H1 (cell line): ENCODE measurements around the gene LEMD1. TPM values are rescaled to one million over a fixed set of nuclear protein-coding genes. Genes with fewer than 3 reads are reported as not detected.

Experiments used
- CTCF ChIA-PET: fragments of 300-600 bp; sonication (Branson Sonifier 250); formaldehyde crosslinking; loops from one replicate; lab custom pipeline; 2021; ENCODE audit not compliant: partially characterized antibody; lab: Charles Lee
- POLR2A ChIA-PET: fragments of 300-600 bp; sonication (Branson Sonifier 250); formaldehyde crosslinking; loops from one replicate; lab custom pipeline; 2021; ENCODE audit warnings: inconsistent platforms; ENCODE audit not compliant: partially characterized antibody; lab: Charles Lee
- DNase-seq, 2 experiments: peaks; one replicate each; pipeline versions ENCODE4 v3.0.0 to v3.0.0-alpha.2; 2010 to 2022; ENCODE audit warnings: low spot score in 2 of 2, low read depth in 1 of 2, mixed read lengths in 1 of 2
- FAIRE-seq: peaks from 2 replicates; lab custom pipeline; 2011; peaks lifted over from hg19 to GRCh38; lab: Jason Lieb, UNC
- H2AFZ ChIP-seq: 2 replicates; pipeline ENCODE4 v1.8.1; 2012; ENCODE audit warnings: low read length, inconsistent platforms
- H2AK5ac ChIP-seq: 2 replicates; pipeline ENCODE4 v1.6.1; 2013; ENCODE audit warnings: low read depth, low read length
- H2BK120ac ChIP-seq: replicated peaks from 2 replicates; pipeline ENCODE3; 2013; ENCODE audit warnings: low read depth, low read length, inconsistent platforms
- H2BK12ac ChIP-seq: 2 replicates; pipeline ENCODE4 v1.6.1; 2013; ENCODE audit warnings: low read depth, low read length
- H2BK15ac ChIP-seq: 2 replicates; pipeline ENCODE4 v1.6.1; 2013; ENCODE audit warnings: low read length
- H2BK20ac ChIP-seq: 2 replicates; pipeline ENCODE4 v1.6.1; 2013; ENCODE audit warnings: low read length
- H2BK5ac ChIP-seq: 2 replicates; pipeline ENCODE4 v1.6.1; 2013; ENCODE audit warnings: low read depth, low read length
- H3K14ac ChIP-seq: 2 replicates; pipeline ENCODE4 v1.6.1; 2013; ENCODE audit warnings: inconsistent platforms; ENCODE audit not compliant: insufficient read length
- H3K18ac ChIP-seq: 2 replicates; pipeline ENCODE4 v1.6.1; 2013; ENCODE audit warnings: low read length; ENCODE audit errors: extremely low read depth
- H3K23ac ChIP-seq: 2 replicates; pipeline ENCODE4 v1.6.1; 2013; ENCODE audit warnings: inconsistent platforms; ENCODE audit not compliant: insufficient read length
- H3K23me2 ChIP-seq: 2 replicates; pipeline ENCODE4 v1.6.1; 2013; ENCODE audit warnings: low read depth, low read length
- H3K27ac ChIP-seq: 2 replicates; pipeline ENCODE4 v1.6.1; 2011; ENCODE audit warnings: low read depth, low read length, inconsistent platforms
- H3K27me3 ChIP-seq, 4 experiments: replicated peaks in 1 of 4; 1 replicate in 1 of 4; 2 replicates in 3 of 4; pipeline versions ENCODE4 v1.6.1 to v1.8.1; 2011 to 2013; ENCODE audit warnings: low read length in 3 of 4, mild to moderate bottlenecking in 3 of 4, inconsistent platforms in 2 of 4, mixed read lengths in 2 of 4, moderate library complexity in 1 of 4; ENCODE audit not compliant: control insufficient read depth in 3 of 4, insufficient read depth in 3 of 4; ENCODE audit errors: extremely low read depth in 1 of 4
- H3K36me3 ChIP-seq, 4 experiments: 2 replicates each; pipeline versions ENCODE4 v1.6.1 to v1.8.1; 2011 to 2013; ENCODE audit warnings: mild to moderate bottlenecking in 4 of 4, low read length in 3 of 4, moderate library complexity in 2 of 4, control low read depth in 1 of 4, inconsistent platforms in 1 of 4; ENCODE audit not compliant: insufficient read depth in 4 of 4, control insufficient read depth in 2 of 4
- H3K4ac ChIP-seq: replicated peaks from 2 replicates; pipeline ENCODE3; 2013; ENCODE audit warnings: low read length, low read depth, mixed read lengths, inconsistent platforms; ENCODE audit not compliant: insufficient read length
- H3K4me1 ChIP-seq, 4 experiments: replicated peaks in 1 of 4; 1 replicate in 1 of 4; 2 replicates in 3 of 4; pipeline versions ENCODE4 v1.6.1 to v1.8.1; 2011 to 2013; ENCODE audit warnings: low read length in 3 of 4, inconsistent platforms in 2 of 4, mixed read lengths in 1 of 4; ENCODE audit not compliant: insufficient read depth in 4 of 4, control insufficient read depth in 3 of 4
- H3K4me2 ChIP-seq, 2 experiments: 2 replicates each; pipeline versions ENCODE4 v1.6.1 to v1.8.1; 2011 to 2013; ENCODE audit warnings: low read depth in 2 of 2, low read length in 2 of 2, control low read depth in 1 of 2, inconsistent platforms in 1 of 2, mild to moderate bottlenecking in 1 of 2; ENCODE audit not compliant: insufficient read depth in 1 of 2
- H3K4me3 ChIP-seq, 4 experiments: fragments of 200-600, 300-600 bp in 1 of 4; sonication (generic), shearing (Covaris generic), sonication (Bioruptor Twin) in 1 of 4; 2 replicates each; pipeline versions ENCODE4 v1.5.1 to v1.8.1; 2011 to 2016; ENCODE audit warnings: low read length in 4 of 4, low read depth in 3 of 4, control low read depth in 2 of 4, inconsistent platforms in 2 of 4, mild to moderate bottlenecking in 2 of 4, mixed read lengths in 1 of 4, moderate library complexity in 1 of 4; ENCODE audit not compliant: insufficient read depth in 2 of 4; ENCODE audit errors: extremely low read depth in 1 of 4
- H3K56ac ChIP-seq: replicated peaks from 2 replicates; pipeline ENCODE3; 2013; ENCODE audit warnings: low read depth, mild to moderate bottlenecking, mixed read lengths, low read length, inconsistent platforms; ENCODE audit not compliant: insufficient read length
- H3K79me1 ChIP-seq: 2 replicates; pipeline ENCODE4 v1.6.1; 2013; ENCODE audit warnings: low read depth, low read length, control low read depth
- H3K79me2 ChIP-seq, 2 experiments: 2 replicates each; pipeline versions ENCODE4 v1.6.1 to v1.8.1; 2012 to 2013; ENCODE audit warnings: low read length in 2 of 2, mild to moderate bottlenecking in 2 of 2, inconsistent platforms in 1 of 2; ENCODE audit not compliant: insufficient read depth in 2 of 2, control insufficient read depth in 1 of 2
- H3K9ac ChIP-seq, 4 experiments: replicated peaks in 1 of 4; 1 replicate in 1 of 4; 2 replicates in 3 of 4; pipeline versions ENCODE4 v1.6.1 to v1.8.1; 2011 to 2013; ENCODE audit warnings: low read depth in 3 of 4, low read length in 3 of 4, control low read depth in 2 of 4, mild to moderate bottlenecking in 2 of 4, moderate library complexity in 2 of 4, inconsistent platforms in 1 of 4; ENCODE audit errors: extremely low read depth in 1 of 4
- H3K9me3 ChIP-seq, 2 experiments: 2 replicates each; pipeline versions ENCODE4 v1.6.1 to v1.8.1; 2012 to 2013; ENCODE audit warnings: mild to moderate bottlenecking in 2 of 2, moderate library complexity in 2 of 2, control low read depth in 1 of 2, inconsistent platforms in 1 of 2, low read depth in 1 of 2, low read length in 1 of 2, mixed read lengths in 1 of 2; ENCODE audit not compliant: insufficient read depth in 2 of 2
- H4K20me1 ChIP-seq, 2 experiments: replicated peaks in 1 of 2; 2 replicates each; pipeline versions ENCODE3 to v1.8.1; 2011 to 2013; ENCODE audit warnings: inconsistent platforms in 2 of 2, low read length in 2 of 2, mild to moderate bottlenecking in 1 of 2; ENCODE audit not compliant: insufficient read depth in 2 of 2, control insufficient read depth in 1 of 2
- H4K5ac ChIP-seq: 2 replicates; pipeline ENCODE4 v1.6.1; 2013; ENCODE audit warnings: low read length, low read depth, mixed read lengths, inconsistent platforms; ENCODE audit not compliant: insufficient read length
- H4K8ac ChIP-seq: 2 replicates; pipeline ENCODE4 v1.8.0; 2013; ENCODE audit warnings: mild to moderate bottlenecking, moderate library complexity, low read length, inconsistent platforms; ENCODE audit not compliant: insufficient read depth; ENCODE audit errors: extremely low read depth
- H4K91ac ChIP-seq: replicated peaks from 2 replicates; pipeline ENCODE3; 2013; ENCODE audit warnings: low read length, mixed read lengths, inconsistent platforms; ENCODE audit not compliant: insufficient read length
- BRCA1 ChIP-seq: IDR thresholded peaks from 2 replicates; pipeline ENCODE4 v1.6.1; 2012; ENCODE audit warnings: low read depth, low read length, improper control_type of control experiment
- CBX8 ChIP-seq: fragments of 300-800, 300-1000 bp; sonication (generic); IDR thresholded peaks from 2 replicates; pipeline ENCODE4 v1.7.1; 2016; ENCODE audit warnings: low read depth, low read length, borderline replicate concordance
- CEBPB ChIP-seq: IDR thresholded peaks from 2 replicates; pipeline ENCODE4 v1.6.1; 2012; ENCODE audit warnings: low read depth, low read length
- CHD2 ChIP-seq: IDR thresholded peaks from 2 replicates; pipeline ENCODE4 v1.6.1; 2012; ENCODE audit warnings: low read length, improper control_type of control experiment
- CREB1 ChIP-seq: IDR thresholded peaks from 2 replicates; pipeline ENCODE4 v1.6.1; 2012; ENCODE audit warnings: inconsistent platforms
- FOSL1 ChIP-seq: IDR thresholded peaks from 2 replicates; pipeline ENCODE4 v1.6.1; 2011; ENCODE audit warnings: mild to moderate bottlenecking, low read depth, low read length, moderate library complexity; ENCODE audit not compliant: insufficient read depth
- HDAC2 ChIP-seq, 2 experiments: fragments of 300-600 bp in 1 of 2; sonication (generic) in 1 of 2; IDR thresholded peaks; 2 replicates each; pipeline ENCODE4 v1.6.1; 2011 to 2012; ENCODE audit warnings: low read depth in 2 of 2, low read length in 2 of 2, mild to moderate bottlenecking in 2 of 2, moderate library complexity in 2 of 2, borderline replicate concordance in 1 of 2, inconsistent platforms in 1 of 2
- KDM5A ChIP-seq: fragments of 200-600 bp; IDR thresholded peaks from 2 replicates; pipeline ENCODE4 v1.7.1; 2012; ENCODE audit warnings: mild to moderate bottlenecking, low read length, inconsistent platforms, mixed read lengths
- POLR2A ChIP-seq, 2 experiments: IDR thresholded peaks; 1 replicate in 1 of 2; 2 replicates in 1 of 2; pipeline ENCODE4 v1.6.1; 2011; ENCODE audit warnings: low read depth in 2 of 2, low read length in 2 of 2, mild to moderate bottlenecking in 2 of 2; ENCODE audit errors: control extremely low read depth in 1 of 2
- SIX5 ChIP-seq: IDR thresholded peaks from 2 replicates; pipeline ENCODE4 v1.6.1; 2011; ENCODE audit warnings: mild to moderate bottlenecking, low read depth, low read length
- SP4 ChIP-seq: IDR thresholded peaks from 2 replicates; pipeline ENCODE4 v1.6.1; 2012; ENCODE audit warnings: low read length, inconsistent platforms
- USF2 ChIP-seq: IDR thresholded peaks from 2 replicates; pipeline ENCODE4 v1.6.1; 2011; ENCODE audit warnings: low read length, improper control_type of control experiment
- YY1 ChIP-seq: IDR thresholded peaks from 2 replicates; pipeline ENCODE4 v1.6.1; 2011; ENCODE audit warnings: low read depth, mild to moderate bottlenecking, low read length
- ZNF274 ChIP-seq: IDR thresholded peaks from 2 replicates; pipeline ENCODE4 v1.7.0; 2012; ENCODE audit warnings: low read length, borderline replicate concordance; ENCODE audit errors: extremely low read depth
- WGBS, 2 experiments: shearing (Covaris generic) in 1 of 2; methylation state at CpG; one replicate each; pipeline versions ENCODE4 v1.1.6 to v1.1.7; 2013 to 2015; ENCODE audit warnings: low lambda C conversion rate in 2 of 2, mixed read lengths in 2 of 2, inconsistent platforms in 1 of 2, low coverage in 1 of 2, missing lambda C conversion rate in 1 of 2; ENCODE audit not compliant: insufficient replicate concordance in 2 of 2, insufficient coverage in 1 of 2, insufficient read length in 1 of 2; ENCODE audit errors: extremely low coverage in 1 of 2, missing lambda C conversion rate in 1 of 2; 5-methylcytosine and 5-hydroxymethylcytosine counted together
- polyA plus RNA-seq, 7 experiments: library from polyadenylated mRNA; depleted of rRNA in 3 of 7; stranded (reverse) in 5 of 7; unstranded in 2 of 7; fragments of >200 nt in 5 of 7; fragments of 200-250 nt in 2 of 7; gene quantifications; 1 replicate in 5 of 7; 2 replicates in 1 of 7; 4 replicates in 1 of 7; pipeline versions ENCODE4 v1.2.1 to v1.2.3, GENCODE V29; 2011 to 2013; ENCODE audit warnings: missing spikeins in 2 of 7, mixed read lengths in 2 of 7
- total RNA-seq: library from RNA; stranded (reverse); fragmentation: NEBNext Ultra II Directional; extraction: Animal tissue kit (Norgen Biotek cat#: 25700); gene quantifications from 2 replicates; pipeline ENCODE4 v1.2.1, GENCODE V29; 2021
- TF ChIP-seq, protein P1 (sequence below): IDR thresholded peaks from 2 replicates; pipeline ENCODE4 v1.6.1; 2012; ENCODE audit warnings: inconsistent platforms

The LEMD1 gene
- total and polyA plus RNA-seq, 2 of the 8 experiments (the other 6 are each of a cell fraction or from before 2014, with no cell fraction given): 10.0 to 10.5 TPM

DNA sequence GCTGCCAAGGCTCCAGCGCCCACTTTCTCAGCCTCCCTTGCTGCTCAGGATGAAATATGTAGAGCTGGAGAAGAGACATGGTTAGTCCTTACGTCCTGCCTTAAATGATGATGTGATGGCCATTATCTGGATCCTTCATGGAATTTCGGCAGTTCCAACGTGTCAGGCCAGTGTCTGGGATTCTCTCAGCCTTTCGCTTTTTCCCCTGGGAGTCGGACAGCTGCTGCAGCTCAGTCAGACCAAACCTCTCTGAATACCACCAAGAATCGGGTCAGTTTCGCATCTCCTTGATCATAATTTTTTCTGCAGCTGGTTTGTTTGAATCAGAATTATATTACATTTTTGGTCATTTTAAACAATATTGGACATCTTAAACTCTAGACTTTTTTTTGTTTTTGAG, 42.8 kb downstream of the LEMD1 start:
- Histone ChIP-seq H3K23me2 (no peaks in the 10 kb centered on the region), H3K79me2 (no peaks in the 10 kb centered on the region), H2BK12ac (no peak overlapping the region), H2BK20ac (no peak overlapping the region), H3K27me3 (no peaks in the 10 kb centered on the region), H4K91ac (no peak overlapping the region), H3K4ac (no peak overlapping the region), H2BK5ac (no peak overlapping the region), H3K18ac (no peak overlapping the region), H3K23ac (no peak overlapping the region), H3K79me1 (no peaks in the 10 kb centered on the region), H3K56ac (no peak overlapping the region), H2BK120ac (no peak overlapping the region), H3K14ac (no peak overlapping the region), H2AFZ (no peak overlapping the region), H2BK15ac (no peak overlapping the region), H3K9ac (no peak overlapping the region), H2AK5ac (no peak overlapping the region), H3K36me3 (no peaks in the 10 kb centered on the region), H3K9me3 (no peaks in the 10 kb centered on the region), H4K20me1 (no peaks in the 10 kb centered on the region), H3K27ac (no peak overlapping the region), H4K8ac (no peak overlapping the region), H4K5ac (no peak overlapping the region), H3K4me3 (no peak overlapping the region), H3K4me1 (peaks cover 5 to 10% (median 6%) of the 10 kb centered on the region in 4 experiments; a peak in 5 of 7 replicates), H3K4me2 (no peak overlapping the region)
- DNase-seq (peak in 1 of 2 experiments; percentile 35), FAIRE-seq (no peak)
- 78% methylated on average over 8 of the region's 8 CpGs; no CpG with 5 or more reads in 1 of the 2 experiments for WGBS, 2 experiments
- CTCF ChIA-PET: interaction anchor here (1.0 to 14.6 kb wide), 4 partner anchors 18 to 107 kb away, joined by 4 to 207 read pairs (median 41); partner anchors contain the start of gene KLHDC8A
- POLR2A ChIA-PET: no interaction called here
- no peak for TF ChIP-seq CEBPB
- no peak for TF ChIP-seq ZNF274
- no peak for TF ChIP-seq SP4
- TF ChIP-seq BRCA1: no peak
- TF ChIP-seq USF2: no peak
- TF ChIP-seq FOSL1: no peak
- TF ChIP-seq CHD2: no peak
- no peak for TF ChIP-seq POLR2A (IDR thresholded peaks at IDR 0.05; ENCODE audit: control extremely low read depth in 1 of 2, low read depth in 2 of 2, low read length in 2 of 2)
- no peak for TF ChIP-seq CREB1
- TF ChIP-seq KDM5A: no peak
- TF ChIP-seq HDAC2 (IDR thresholded peaks at IDR 0.05; ENCODE audit: borderline replicate concordance in 1 of 2, low read depth in 2 of 2, low read length in 2 of 2): no peak
- TF ChIP-seq, protein P1, sequence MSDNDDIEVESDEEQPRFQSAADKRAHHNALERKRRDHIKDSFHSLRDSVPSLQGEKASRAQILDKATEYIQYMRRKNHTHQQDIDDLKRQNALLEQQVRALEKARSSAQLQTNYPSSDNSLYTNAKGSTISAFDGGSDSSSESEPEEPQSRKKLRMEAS: no peak
- no peak for TF ChIP-seq YY1
- TF ChIP-seq SIX5: no peak
- no peak for TF ChIP-seq CBX8
